IgD-negative memory B cell (primary cell): ENCODE results near the gene LILRB4. TPM values are rescaled to one million over a fixed set of nuclear protein-coding genes. Genes with fewer than 3 reads are reported as not detected.
A peak's percentile ranks its signal among the peaks of the same experiment; 100 is the strongest.
"Not testable (repeated sequence)": the region's sequence is repeated elsewhere in the genome, so short reads cannot be mapped to it uniquely, and the experiment has no call there.

Source experiments
- H3K27ac Mint-ChIP-seq, 3 donors: one replicate each; pipeline ENCODE4 v1.8.0; 2020 to 2022; ENCODE audit warnings: mild to moderate bottlenecking in 3 of 3, mixed read lengths in 3 of 3, moderate library complexity in 1 of 3
- H3K27me3 Mint-ChIP-seq: one replicate; pipeline ENCODE4 v1.8.0; 2021; ENCODE audit warnings: mixed read lengths
- H3K36me3 Mint-ChIP-seq: one replicate; pipeline ENCODE4 v1.8.0; 2020; ENCODE audit warnings: mild to moderate bottlenecking, mixed read lengths
- H3K4me1 Mint-ChIP-seq, 3 donors: one replicate each; pipeline ENCODE4 v1.8.0; 2020 to 2022; ENCODE audit warnings: mixed read lengths in 3 of 3, mild to moderate bottlenecking in 1 of 3
- H3K4me3 Mint-ChIP-seq, 4 donors: one replicate each; pipeline ENCODE4 v1.8.0; 2020 to 2022; ENCODE audit warnings: mild to moderate bottlenecking in 4 of 4, mixed read lengths in 4 of 4, moderate library complexity in 3 of 4
- H3K9me3 Mint-ChIP-seq, 3 donors: one replicate each; pipeline ENCODE4 v1.8.0; 2020 to 2021; ENCODE audit warnings: mixed read lengths in 3 of 3, mild to moderate bottlenecking in 1 of 3
- polyA plus RNA-seq: library from polyadenylated mRNA; unstranded; fragments of 300-500 nt; fragmentation: Illumina TruSeq; gene quantifications from one replicate; pipeline ENCODE4 v1.2.3, GENCODE V29; 2021

Gene LILRB4
- polyA plus RNA-seq, 1 donor from 2014 or later, result 0.93 TPM

- no peaks in the 10 kb centered on the region for H3K27me3 Mint-ChIP-seq
- H3K27ac Mint-ChIP-seq, result no peak overlapping the region
- H3K9me3 Mint-ChIP-seq, result no peaks in the 10 kb centered on the region
- H3K36me3 Mint-ChIP-seq, result peaks cover 7% of the 10 kb centered on the region
- H3K4me3 Mint-ChIP-seq, result no peak overlapping the region
- H3K4me1 Mint-ChIP-seq, result peaks cover 15 to 21% (median 20%) of the 10 kb centered on the region in 3 donors
Measured at GRCh38 chr19:54633401-54633800, 29.4 kb upstream of the LILRB4 start.

- not testable (repeated sequence) for H3K36me3 Mint-ChIP-seq, H3K4me3 Mint-ChIP-seq, H3K27ac Mint-ChIP-seq, H3K9me3 Mint-ChIP-seq, H3K4me1 Mint-ChIP-seq, H3K27me3 Mint-ChIP-seq
Measured at GRCh38 chr19:54636081-54636480, 26.7 kb upstream of the LILRB4 start.

- Mint-ChIP-seq H3K27me3 (peaks cover 2% of the 10 kb centered on the region), H3K4me3 (no peak overlapping the region), H3K9me3 (peaks cover 0 to 1% (median 0%) of the 10 kb centered on the region in 3 donors), H3K36me3 (peaks cover 2% of the 10 kb centered on the region), H3K4me1 (peaks cover 7 to 11% (median 10%) of the 10 kb centered on the region in 3 donors), H3K27ac (no peak overlapping the region)
Measured at GRCh38 chr19:54638683-54639082, 24.1 kb upstream of the LILRB4 start.

GRCh38 chr19:54642953-54643352 lies 19.8 kb upstream of the LILRB4 start:
- peaks cover 7 to 11% (median 10%) of the 10 kb centered on the region in 3 donors for H3K4me1 Mint-ChIP-seq

GRCh38 chr19:54643583-54643982 lies 19.2 kb upstream of the LILRB4 start:
- H3K9me3 Mint-ChIP-seq, H3K36me3 Mint-ChIP-seq, H3K27ac Mint-ChIP-seq, H3K27me3 Mint-ChIP-seq, H3K4me3 Mint-ChIP-seq: not testable (repeated sequence)
- peaks cover 7 to 11% (median 9%) of the 10 kb centered on the region in 3 donors for H3K4me1 Mint-ChIP-seq

More at GRCh38 chr19:54642953-54643352, 19.8 kb upstream of the LILRB4 start:
- H3K36me3 Mint-ChIP-seq, H3K27ac Mint-ChIP-seq, H3K9me3 Mint-ChIP-seq, H3K27me3 Mint-ChIP-seq, H3K4me3 Mint-ChIP-seq: not testable (repeated sequence)

GRCh38 chr19:54644056-54644455 lies 18.7 kb upstream of the LILRB4 start:
- no peaks in the 10 kb centered on the region for H3K36me3 Mint-ChIP-seq
- H3K4me1 Mint-ChIP-seq, result peaks cover 4 to 10% (median 7%) of the 10 kb centered on the region in 3 donors
- peaks cover 10% of the 10 kb centered on the region for H3K27me3 Mint-ChIP-seq
- H3K27ac Mint-ChIP-seq, result no peak overlapping the region
- H3K4me3 Mint-ChIP-seq, result peak overlapping the region in 1 of 4 donors; percentile 49
- H3K9me3 Mint-ChIP-seq, result no peaks in the 10 kb centered on the region

GRCh38 chr19:54646331-54646841 lies 16.4 kb upstream of the LILRB4 start:
- Mint-ChIP-seq H3K4me3 (no peak overlapping the region), H3K36me3 (no peaks in the 10 kb centered on the region), H3K4me1 (peaks cover 4 to 6% (median 4%) of the 10 kb centered on the region in 3 donors), H3K27ac (no peak overlapping the region), H3K9me3 (no peaks in the 10 kb centered on the region), H3K27me3 (peaks cover 10% of the 10 kb centered on the region)

- Mint-ChIP-seq H3K4me3 (no peak overlapping the region), H3K36me3 (no peaks in the 10 kb centered on the region), H3K27ac (no peak overlapping the region), H3K9me3 (no peaks in the 10 kb centered on the region), H3K27me3 (peaks cover 8% of the 10 kb centered on the region), H3K4me1 (peaks cover under 1 to 2% (median 2%) of the 10 kb centered on the region in 3 donors)
Measured at GRCh38 chr19:54648129-54648528, 14.7 kb upstream of the LILRB4 start.

GRCh38 chr19:54650108-54650655 lies 12.6 kb upstream of the LILRB4 start:
- Mint-ChIP-seq H3K36me3 (no peaks in the 10 kb centered on the region), H3K4me1 (peaks cover 0 to 4% (median 3%) of the 10 kb centered on the region in 3 donors), H3K27me3 (peaks cover 2% of the 10 kb centered on the region), H3K4me3 (peak overlapping the region in 1 of 4 donors; percentile 32), H3K9me3 (no peaks in the 10 kb centered on the region), H3K27ac (no peak overlapping the region)

- H3K36me3 Mint-ChIP-seq, result no peaks in the 10 kb centered on the region
- H3K27me3 Mint-ChIP-seq, result peaks cover 2% of the 10 kb centered on the region
- H3K4me3 Mint-ChIP-seq, result no peak overlapping the region
- H3K4me1 Mint-ChIP-seq, result peaks cover 0 to 4% (median 3%) of the 10 kb centered on the region in 3 donors
- no peak overlapping the region for H3K27ac Mint-ChIP-seq
- no peaks in the 10 kb centered on the region for H3K9me3 Mint-ChIP-seq
Measured at GRCh38 chr19:54653181-54653809, 9.5 kb upstream of the LILRB4 start.

GRCh38 chr19:54654447-54655321 lies 8.1 kb upstream of the LILRB4 start:
- H3K27ac Mint-ChIP-seq, result no peak overlapping the region
- peaks cover 3 to 6% (median 4%) of the 10 kb centered on the region in 3 donors for H3K4me1 Mint-ChIP-seq
- peaks cover 5% of the 10 kb centered on the region for H3K27me3 Mint-ChIP-seq
- H3K4me3 Mint-ChIP-seq, result peak overlapping the region in 1 of 4 donors; percentile 39
- H3K36me3 Mint-ChIP-seq, result no peaks in the 10 kb centered on the region
- peaks cover 0 to 2% (median 0%) of the 10 kb centered on the region in 3 donors for H3K9me3 Mint-ChIP-seq

GRCh38 chr19:54659300-54659699 lies 3.5 kb upstream of the LILRB4 start:
- Mint-ChIP-seq H3K4me3 (no peak overlapping the region), H3K27me3 (peaks cover 21% of the 10 kb centered on the region), H3K9me3 (peaks cover 0 to 2% (median 0%) of the 10 kb centered on the region in 3 donors), H3K27ac (no peak overlapping the region), H3K4me1 (peaks cover 14 to 23% (median 17%) of the 10 kb centered on the region in 3 donors), H3K36me3 (no peaks in the 10 kb centered on the region)

GRCh38 chr19:54660306-54660705 lies 2.5 kb upstream of the LILRB4 start:
- Mint-ChIP-seq H3K27me3 (peaks cover 25% of the 10 kb centered on the region), H3K4me1 (peaks cover 14 to 22% (median 17%) of the 10 kb centered on the region in 3 donors), H3K4me3 (peak overlapping the region in 1 of 4 donors; percentile 61), H3K9me3 (peaks cover 0 to 2% (median 0%) of the 10 kb centered on the region in 3 donors), H3K36me3 (no peaks in the 10 kb centered on the region), H3K27ac (no peak overlapping the region)

GRCh38 chr19:54660964-54661363 lies 1.8 kb upstream of the LILRB4 start:
- Mint-ChIP-seq H3K27me3 (peaks cover 25% of the 10 kb centered on the region), H3K9me3 (peaks cover 0 to 2% (median 0%) of the 10 kb centered on the region in 3 donors), H3K27ac (peak overlapping the region in 1 of 3 donors; percentile 39), H3K36me3 (no peaks in the 10 kb centered on the region), H3K4me1 (peaks cover 14 to 22% (median 17%) of the 10 kb centered on the region in 3 donors), H3K4me3 (peak overlapping the region in 1 of 4 donors; percentile 61)
